SU-DHL-6 (cell line): ENCODE measurements around the gene SDK1.

Source experiments
- EZH2phosphoT487 ChIP-seq: fragments of 200-600 bp; sonication (generic), shearing (Covaris generic); conservative IDR thresholded peaks from 2 replicates; pipeline ENCODE4 v1.6.1; 2018; ENCODE audit warnings: mild to moderate bottlenecking, antibody characterized with exemption, low read length, moderate library complexity, mixed read lengths
- TF ChIP-seq, protein P1 (sequence below): fragments of 200-600 bp; sonication (generic); IDR thresholded peaks from one replicate; pipeline ENCODE4 v1.5.1; 2017; ENCODE audit warnings: antibody characterized with exemption, mild to moderate bottlenecking, low read length, moderate library complexity; ENCODE audit not compliant: insufficient read depth, poor library complexity, severe bottlenecking

DNA sequence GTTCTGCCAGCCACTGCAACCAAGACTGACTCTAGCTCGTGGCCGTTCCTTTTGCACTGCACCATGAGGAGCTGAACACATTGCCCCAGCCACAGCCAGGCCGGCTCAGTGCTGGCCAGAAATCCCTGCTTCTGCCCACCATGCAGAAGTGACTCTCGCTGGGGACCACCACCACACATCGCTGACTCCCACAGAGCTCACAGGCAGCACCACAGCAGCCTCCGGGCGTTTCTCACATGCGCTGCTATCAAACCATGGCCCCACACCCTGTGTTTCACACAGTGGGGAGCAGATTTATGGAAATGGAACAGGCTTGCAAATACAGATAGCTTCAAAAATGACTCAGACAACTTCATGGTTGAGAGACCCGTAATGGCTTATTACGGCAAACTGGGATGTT is 15.4 kb upstream of the SDK1 start:
- TF ChIP-seq, protein P1, sequence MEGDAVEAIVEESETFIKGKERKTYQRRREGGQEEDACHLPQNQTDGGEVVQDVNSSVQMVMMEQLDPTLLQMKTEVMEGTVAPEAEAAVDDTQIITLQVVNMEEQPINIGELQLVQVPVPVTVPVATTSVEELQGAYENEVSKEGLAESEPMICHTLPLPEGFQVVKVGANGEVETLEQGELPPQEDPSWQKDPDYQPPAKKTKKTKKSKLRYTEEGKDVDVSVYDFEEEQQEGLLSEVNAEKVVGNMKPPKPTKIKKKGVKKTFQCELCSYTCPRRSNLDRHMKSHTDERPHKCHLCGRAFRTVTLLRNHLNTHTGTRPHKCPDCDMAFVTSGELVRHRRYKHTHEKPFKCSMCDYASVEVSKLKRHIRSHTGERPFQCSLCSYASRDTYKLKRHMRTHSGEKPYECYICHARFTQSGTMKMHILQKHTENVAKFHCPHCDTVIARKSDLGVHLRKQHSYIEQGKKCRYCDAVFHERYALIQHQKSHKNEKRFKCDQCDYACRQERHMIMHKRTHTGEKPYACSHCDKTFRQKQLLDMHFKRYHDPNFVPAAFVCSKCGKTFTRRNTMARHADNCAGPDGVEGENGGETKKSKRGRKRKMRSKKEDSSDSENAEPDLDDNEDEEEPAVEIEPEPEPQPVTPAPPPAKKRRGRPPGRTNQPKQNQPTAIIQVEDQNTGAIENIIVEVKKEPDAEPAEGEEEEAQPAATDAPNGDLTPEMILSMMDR: no peak
- no peak for TF ChIP-seq EZH2phosphoT487
